Measurements from ENCODE around the gene ATP2B2.

Gene ATP2B2

GRCh38 chr3:10470120-10471053 lies 35.0 kb downstream of the ATP2B2 start:
- no CpG with 5 or more reads among the region's 12 CpGs for WGBS (ENCODE audit: insufficient coverage, insufficient read length)
- Histone ChIP-seq H3K36me3 (ENCODE audit: control insufficient read depth, insufficient read depth, low read length) (no peaks in the 10 kb centered on the region), H3K9me3 (ENCODE audit: control insufficient read depth, insufficient read depth, low read length) (no peaks in the 10 kb centered on the region), H3K4me1 (ENCODE audit: control insufficient read depth, insufficient read depth, low read length) (0 out of 2 replicates have a peak, but pooled peaks cover 4% of the 10 kb centered on the region), H3K27ac (ENCODE audit: low read length) (no peak overlapping the region), H3K27me3 (ENCODE audit: control insufficient read depth, insufficient read depth, low read length) (no peaks in the 10 kb centered on the region), H3K4me3 (ENCODE audit: low read length) (no peak overlapping the region; the same call in 1 of the 2 replicates)
- no peak for DNase-seq (ENCODE audit: low read depth, low spot score)

- Histone ChIP-seq H3K9me3 (ENCODE audit: control insufficient read depth, insufficient read depth, low read length) (no peaks in the 10 kb centered on the region), H3K27me3 (ENCODE audit: control insufficient read depth, insufficient read depth, low read length) (no peaks in the 10 kb centered on the region), H3K36me3 (ENCODE audit: control insufficient read depth, insufficient read depth, low read length) (no peaks in the 10 kb centered on the region), H3K4me3 (ENCODE audit: low read length) (no peak overlapping the region), H3K27ac (ENCODE audit: low read length) (no peak overlapping the region), H3K4me1 (ENCODE audit: control insufficient read depth, insufficient read depth, low read length) (0 out of 2 replicates have a peak, but pooled peaks cover 2% of the 10 kb centered on the region)
- WGBS (ENCODE audit: insufficient coverage, insufficient read length): no CpG with 5 or more reads among the region's 9 CpGs
- DNase-seq (ENCODE audit: low read depth, low spot score): no peak
Observed at GRCh38 chr3:10469441-10470119, 35.8 kb downstream of the ATP2B2 start.

- Histone ChIP-seq H3K27ac (ENCODE audit: low read length) (no peak overlapping the region), H3K4me1 (ENCODE audit: control insufficient read depth, insufficient read depth, low read length) (0 out of 2 replicates have a peak, but pooled peaks cover 2% of the 10 kb centered on the region), H3K4me3 (ENCODE audit: low read length) (no peak overlapping the region), H3K36me3 (ENCODE audit: control insufficient read depth, insufficient read depth, low read length) (no peaks in the 10 kb centered on the region), H3K27me3 (ENCODE audit: control insufficient read depth, insufficient read depth, low read length) (no peaks in the 10 kb centered on the region), H3K9me3 (ENCODE audit: control insufficient read depth, insufficient read depth, low read length) (no peaks in the 10 kb centered on the region)
- DNase-seq (ENCODE audit: low read depth, low spot score): no peak
- no CpG with 5 or more reads among the region's 13 CpGs for WGBS (ENCODE audit: insufficient coverage, insufficient read length)
Observed at GRCh38 chr3:10468613-10469354, 36.6 kb downstream of the ATP2B2 start.

- H3K9me3 ChIP-seq (ENCODE audit: control insufficient read depth, insufficient read depth, low read length): no peaks in the 10 kb centered on the region
- no peaks in the 10 kb centered on the region for H3K36me3 ChIP-seq (ENCODE audit: control insufficient read depth, insufficient read depth, low read length)
- no peak overlapping the region for H3K27ac ChIP-seq (ENCODE audit: low read length)
- 0 out of 2 replicates have a peak, but pooled peaks cover 2% of the 10 kb centered on the region for H3K4me1 ChIP-seq (ENCODE audit: control insufficient read depth, insufficient read depth, low read length)
- H3K4me3 ChIP-seq (ENCODE audit: low read length): no peak overlapping the region
- WGBS (ENCODE audit: insufficient coverage, insufficient read length): no CpG with 5 or more reads among the region's 11 CpGs
- H3K27me3 ChIP-seq (ENCODE audit: control insufficient read depth, insufficient read depth, low read length): no peaks in the 10 kb centered on the region
- DNase-seq (ENCODE audit: low read depth, low spot score): no peak
Observed at GRCh38 chr3:10467904-10468612, 37.3 kb downstream of the ATP2B2 start.

GRCh38 chr3:10467204-10467603 lies 38.2 kb downstream of the ATP2B2 start:
- no peak for DNase-seq (ENCODE audit: low read depth, low spot score)
- no peak overlapping the region for H3K4me3 ChIP-seq (ENCODE audit: low read length)
- H3K27me3 ChIP-seq (ENCODE audit: control insufficient read depth, insufficient read depth, low read length): no peaks in the 10 kb centered on the region
- H3K27ac ChIP-seq (ENCODE audit: low read length): no peak overlapping the region
- no CpG with 5 or more reads among the region's 5 CpGs for WGBS (ENCODE audit: insufficient coverage, insufficient read length)
- no peaks in the 10 kb centered on the region for H3K36me3 ChIP-seq (ENCODE audit: control insufficient read depth, insufficient read depth, low read length)
- 0 out of 2 replicates have a peak, but pooled peaks cover 2% of the 10 kb centered on the region for H3K4me1 ChIP-seq (ENCODE audit: control insufficient read depth, insufficient read depth, low read length)
- no peaks in the 10 kb centered on the region for H3K9me3 ChIP-seq (ENCODE audit: control insufficient read depth, insufficient read depth, low read length)

GRCh38 chr3:10466186-10466585 lies 39.2 kb downstream of the ATP2B2 start:
- H3K4me1 ChIP-seq (ENCODE audit: control insufficient read depth, insufficient read depth, low read length): 0 out of 2 replicates have a peak, but pooled peaks cover 2% of the 10 kb centered on the region
- no CpG with 5 or more reads among the region's 5 CpGs for WGBS (ENCODE audit: insufficient coverage, insufficient read length)
- H3K9me3 ChIP-seq (ENCODE audit: control insufficient read depth, insufficient read depth, low read length): no peaks in the 10 kb centered on the region
- H3K4me3 ChIP-seq (ENCODE audit: low read length): no peak overlapping the region
- DNase-seq (ENCODE audit: low read depth, low spot score): no peak
- H3K36me3 ChIP-seq (ENCODE audit: control insufficient read depth, insufficient read depth, low read length): no peaks in the 10 kb centered on the region
- no peak overlapping the region for H3K27ac ChIP-seq (ENCODE audit: low read length)
- no peaks in the 10 kb centered on the region for H3K27me3 ChIP-seq (ENCODE audit: control insufficient read depth, insufficient read depth, low read length)

GRCh38 chr3:10465161-10465560 lies 40.2 kb downstream of the ATP2B2 start:
- Histone ChIP-seq H3K9me3 (ENCODE audit: control insufficient read depth, insufficient read depth, low read length) (no peaks in the 10 kb centered on the region), H3K27ac (ENCODE audit: low read length) (no peak overlapping the region), H3K4me3 (ENCODE audit: low read length) (no peak overlapping the region), H3K27me3 (ENCODE audit: control insufficient read depth, insufficient read depth, low read length) (no peaks in the 10 kb centered on the region), H3K4me1 (ENCODE audit: control insufficient read depth, insufficient read depth, low read length) (no peaks in the 10 kb centered on the region), H3K36me3 (ENCODE audit: control insufficient read depth, insufficient read depth, low read length) (no peaks in the 10 kb centered on the region)
- no CpG with 5 or more reads among the region's 1 CpG for WGBS (ENCODE audit: insufficient coverage, insufficient read length)
- DNase-seq (ENCODE audit: low read depth, low spot score): no peak

GRCh38 chr3:10463533-10464434 lies 41.6 kb downstream of the ATP2B2 start:
- no peak overlapping the region for H3K27ac ChIP-seq (ENCODE audit: low read length)
- no peaks in the 10 kb centered on the region for H3K4me1 ChIP-seq (ENCODE audit: control insufficient read depth, insufficient read depth, low read length)
- H3K27me3 ChIP-seq (ENCODE audit: control insufficient read depth, insufficient read depth, low read length): no peaks in the 10 kb centered on the region
- H3K9me3 ChIP-seq (ENCODE audit: control insufficient read depth, insufficient read depth, low read length): no peaks in the 10 kb centered on the region
- DNase-seq (ENCODE audit: low read depth, low spot score): no peak
- no peaks in the 10 kb centered on the region for H3K36me3 ChIP-seq (ENCODE audit: control insufficient read depth, insufficient read depth, low read length)
- WGBS (ENCODE audit: insufficient coverage, insufficient read length): no CpG with 5 or more reads among the region's 21 CpGs
- no peak overlapping the region for H3K4me3 ChIP-seq (ENCODE audit: low read length)

All from iPS DF 6.9 (cell line).